Measurements from ENCODE around the gene UVSSA. TPM values are rescaled to one million over a fixed set of nuclear protein-coding genes. Genes with fewer than 3 reads are reported as not detected.

The UVSSA gene
- total RNA-seq, 1 experiment from 2014 or later = 26.3 TPM

DNA sequence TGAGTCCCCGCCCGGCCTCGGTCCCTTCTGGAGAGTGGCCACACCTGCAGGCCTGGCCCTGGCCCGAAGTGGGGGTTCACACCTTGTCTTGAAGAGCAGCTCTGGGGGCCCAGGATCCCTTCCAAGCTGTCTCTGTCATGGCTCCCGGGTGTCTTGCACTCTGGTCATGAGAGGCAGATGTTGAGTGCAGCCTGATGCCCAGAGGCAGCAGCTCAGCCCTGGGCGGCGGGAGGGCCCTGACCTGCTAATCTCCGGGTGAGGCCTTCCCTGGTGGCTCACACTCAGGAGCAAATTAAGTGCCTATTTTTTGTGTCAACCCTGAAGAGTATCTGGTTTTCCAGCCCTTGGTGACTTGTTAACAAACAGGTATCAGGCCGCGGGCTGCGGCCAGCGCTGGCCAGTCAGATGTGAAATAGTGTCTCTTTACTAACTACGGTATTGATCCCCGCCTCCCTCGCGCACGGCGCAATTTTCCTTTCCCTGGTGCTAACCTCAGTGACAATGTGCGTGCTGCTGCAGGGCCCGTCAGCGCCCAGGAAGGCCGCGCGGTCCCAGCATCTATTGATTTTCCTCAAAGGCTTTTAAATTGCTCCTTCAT lies 35.0 kb downstream of the UVSSA start:
- ChIA-PET POLR2A (no interaction called here), CTCF (interaction anchor here (0.7 kb wide), 1 partner anchor 223 kb away, joined by 13 read pairs; no protein-coding TSS in a partner anchor)
- Histone ChIP-seq H3K4me3 (ENCODE audit: low read depth, low read length) (no peak overlapping the region), H3K36me3 (ENCODE audit: control insufficient read depth, insufficient read depth, low read length) (no peaks in the 10 kb centered on the region), H3K9me3 (no peaks in the 10 kb centered on the region), H3K4me1 (no peaks in the 10 kb centered on the region), H3K27me3 (replicated peaks; ENCODE audit: control insufficient read depth, insufficient read depth, low read length) (no peaks in the 10 kb centered on the region)
- Mint-ChIP-seq H3K4me1 (ENCODE audit: low read depth, unreplicated experiment) (no peaks in the 10 kb centered on the region), H3K9me3 (ENCODE audit: unreplicated experiment) (no peaks in the 10 kb centered on the region), H3K27me3 (ENCODE audit: insufficient read depth, unreplicated experiment) (no peaks in the 10 kb centered on the region), H3K27ac (ENCODE audit: unreplicated experiment) (no peak overlapping the region), H3K36me3 (ENCODE audit: insufficient read depth, unreplicated experiment) (no peaks in the 10 kb centered on the region), H3K4me3 (ENCODE audit: unreplicated experiment) (no peak overlapping the region)
- no TSS peak for BruUV-seq (replicated peaks)
- intact Hi-C loops (cut with micrococcal nuclease; ENCODE audit: unreplicated experiment) = no loop called here
- DNase-seq = no peak
- TF ChIP-seq, protein P1, sequence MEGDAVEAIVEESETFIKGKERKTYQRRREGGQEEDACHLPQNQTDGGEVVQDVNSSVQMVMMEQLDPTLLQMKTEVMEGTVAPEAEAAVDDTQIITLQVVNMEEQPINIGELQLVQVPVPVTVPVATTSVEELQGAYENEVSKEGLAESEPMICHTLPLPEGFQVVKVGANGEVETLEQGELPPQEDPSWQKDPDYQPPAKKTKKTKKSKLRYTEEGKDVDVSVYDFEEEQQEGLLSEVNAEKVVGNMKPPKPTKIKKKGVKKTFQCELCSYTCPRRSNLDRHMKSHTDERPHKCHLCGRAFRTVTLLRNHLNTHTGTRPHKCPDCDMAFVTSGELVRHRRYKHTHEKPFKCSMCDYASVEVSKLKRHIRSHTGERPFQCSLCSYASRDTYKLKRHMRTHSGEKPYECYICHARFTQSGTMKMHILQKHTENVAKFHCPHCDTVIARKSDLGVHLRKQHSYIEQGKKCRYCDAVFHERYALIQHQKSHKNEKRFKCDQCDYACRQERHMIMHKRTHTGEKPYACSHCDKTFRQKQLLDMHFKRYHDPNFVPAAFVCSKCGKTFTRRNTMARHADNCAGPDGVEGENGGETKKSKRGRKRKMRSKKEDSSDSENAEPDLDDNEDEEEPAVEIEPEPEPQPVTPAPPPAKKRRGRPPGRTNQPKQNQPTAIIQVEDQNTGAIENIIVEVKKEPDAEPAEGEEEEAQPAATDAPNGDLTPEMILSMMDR (IDR thresholded peaks at IDR 0.05; ENCODE audit: insufficient read depth in 1 of 2, low read depth in 1 of 2, low read length in 1 of 2, severe bottlenecking in 1 of 2, unreplicated experiment in 1 of 2) = no peak

DNA sequence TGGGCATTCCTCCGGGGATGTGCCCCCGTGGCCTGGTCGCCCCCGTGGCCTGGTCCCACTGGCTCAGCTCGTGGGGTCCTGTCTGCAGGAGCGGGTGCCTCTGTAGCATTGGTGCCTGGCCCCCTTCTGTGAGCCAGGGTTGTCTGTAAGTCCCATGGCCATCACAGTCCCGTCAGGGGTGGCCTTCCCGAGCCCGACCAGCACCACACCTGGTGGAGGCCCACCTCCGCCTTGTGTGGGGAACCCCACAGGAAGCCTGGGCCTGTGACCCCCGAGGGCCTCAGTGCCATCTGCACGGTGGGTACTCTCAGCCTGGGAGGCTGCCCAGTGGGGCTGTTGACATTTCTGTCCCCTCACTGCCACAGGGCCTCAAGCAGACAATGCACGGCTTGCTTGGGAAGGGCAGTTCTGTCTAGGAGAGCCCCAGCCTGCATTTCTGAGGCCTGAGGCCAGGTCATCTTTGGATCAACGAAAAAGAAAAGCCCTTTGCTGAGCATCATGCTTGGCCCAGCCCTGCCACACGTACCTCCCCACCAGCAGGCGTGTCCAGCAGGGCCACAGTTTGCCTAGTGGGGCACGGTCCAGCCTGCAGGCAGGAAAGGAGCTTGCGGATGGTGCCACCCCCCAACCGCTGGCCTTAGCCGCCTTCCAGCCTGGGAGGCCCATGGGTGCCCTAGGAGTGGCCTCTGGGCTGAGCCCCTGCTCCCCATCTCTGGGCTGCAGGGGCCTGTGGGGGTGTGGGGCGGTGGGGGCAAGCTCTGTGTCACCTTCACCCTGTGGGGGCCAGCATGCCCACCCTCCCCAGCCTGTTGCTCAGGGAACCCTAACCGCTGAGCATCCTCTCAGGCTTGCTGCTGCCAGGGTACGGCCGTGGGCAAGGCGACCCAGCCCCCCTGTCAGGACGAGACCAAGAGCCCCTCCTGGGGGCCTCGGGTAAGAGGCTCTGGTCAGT lies 36.0 kb downstream of the UVSSA start:
- no TSS peak for BruUV-seq (replicated peaks)
- no peak overlapping the region for H3K4me3 Mint-ChIP-seq (ENCODE audit: unreplicated experiment)
- no peaks in the 10 kb centered on the region for H3K27me3 ChIP-seq (replicated peaks; ENCODE audit: control insufficient read depth, insufficient read depth, low read length)
- H3K36me3 Mint-ChIP-seq (ENCODE audit: insufficient read depth, unreplicated experiment) = no peaks in the 10 kb centered on the region
- H3K9me3 Mint-ChIP-seq (ENCODE audit: unreplicated experiment) = peaks cover under 1% of the 10 kb centered on the region
- intact Hi-C loops (cut with micrococcal nuclease; ENCODE audit: unreplicated experiment) = no loop called here
- no peak overlapping the region for H3K4me3 ChIP-seq (ENCODE audit: low read depth, low read length)
- H3K4me1 Mint-ChIP-seq (ENCODE audit: low read depth, unreplicated experiment) = no peaks in the 10 kb centered on the region
- TF ChIP-seq, protein P1 (IDR thresholded peaks at IDR 0.05; ENCODE audit: insufficient read depth in 1 of 2, low read depth in 1 of 2, low read length in 1 of 2, severe bottlenecking in 1 of 2, unreplicated experiment in 1 of 2) = no peak
- no peak overlapping the region for H3K27ac Mint-ChIP-seq (ENCODE audit: unreplicated experiment)
- ChIA-PET POLR2A (no interaction called here), CTCF (no interaction called here)
- no peak for DNase-seq
- H3K27me3 Mint-ChIP-seq (ENCODE audit: insufficient read depth, unreplicated experiment) = no peaks in the 10 kb centered on the region
- no peaks in the 10 kb centered on the region for H3K4me1 ChIP-seq
- H3K9me3 ChIP-seq = no peaks in the 10 kb centered on the region
- no peaks in the 10 kb centered on the region for H3K36me3 ChIP-seq (ENCODE audit: control insufficient read depth, insufficient read depth, low read length)

DNA sequence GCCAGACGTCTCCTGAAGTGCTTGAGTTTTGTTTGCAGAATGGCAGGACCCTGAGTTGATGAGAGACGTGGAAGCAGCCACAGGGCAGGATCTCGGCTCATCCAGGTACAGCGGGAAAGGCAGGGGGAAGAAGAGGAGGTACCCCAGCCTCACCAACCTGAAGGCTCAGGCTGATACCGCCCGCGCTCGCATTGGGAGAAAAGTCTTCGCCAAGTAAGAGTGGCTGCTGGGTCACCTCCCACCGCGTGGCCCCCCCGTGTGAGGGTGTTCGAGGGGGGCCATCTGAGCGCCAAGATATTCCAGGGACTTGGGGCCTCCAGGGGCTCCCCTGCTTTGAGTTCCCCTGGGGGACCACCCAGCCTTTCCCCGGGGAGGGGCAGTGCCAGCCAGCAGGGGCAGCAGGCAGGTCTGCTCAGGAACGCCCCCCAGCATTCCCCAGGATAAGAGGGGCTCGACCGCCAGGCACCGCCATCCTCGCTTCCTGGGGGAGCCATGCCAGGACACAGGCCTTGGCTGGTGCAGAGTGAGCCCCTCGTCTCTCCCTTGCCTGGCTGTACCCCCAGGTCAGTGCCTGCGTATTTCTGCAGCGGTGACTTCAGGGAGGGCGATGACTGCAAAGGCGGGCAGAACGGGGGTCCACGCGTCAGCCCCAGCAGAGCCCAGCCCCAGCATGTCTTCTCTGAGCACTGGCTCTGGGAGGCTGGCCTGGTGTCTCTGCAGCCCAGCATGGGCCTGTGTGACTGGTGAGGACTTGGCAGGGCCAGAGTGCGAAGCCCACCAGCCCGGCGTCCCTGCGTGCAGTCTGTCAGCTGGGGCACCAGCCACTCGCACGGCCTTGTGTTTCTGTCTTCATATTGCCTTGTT lies 37.0 kb downstream of the UVSSA start:
- Histone ChIP-seq H3K9me3 (no peaks in the 10 kb centered on the region), H3K4me1 (no peaks in the 10 kb centered on the region), H3K4me3 (ENCODE audit: low read depth, low read length) (no peak overlapping the region), H3K36me3 (ENCODE audit: control insufficient read depth, insufficient read depth, low read length) (no peaks in the 10 kb centered on the region), H3K27me3 (replicated peaks; ENCODE audit: control insufficient read depth, insufficient read depth, low read length) (no peaks in the 10 kb centered on the region)
- BruUV-seq (replicated peaks) = no TSS peak
- peaks cover 10% of the 10 kb centered on the region for H3K9me3 Mint-ChIP-seq (ENCODE audit: unreplicated experiment)
- ChIA-PET CTCF (no interaction called here), POLR2A (no interaction called here)
- intact Hi-C loops (cut with micrococcal nuclease; ENCODE audit: unreplicated experiment) = no loop called here
- TF ChIP-seq, protein P1 (IDR thresholded peaks at IDR 0.05; ENCODE audit: insufficient read depth in 1 of 2, low read depth in 1 of 2, low read length in 1 of 2, severe bottlenecking in 1 of 2, unreplicated experiment in 1 of 2) = no peak
- no peak overlapping the region for H3K27ac Mint-ChIP-seq (ENCODE audit: unreplicated experiment)
- H3K27me3 Mint-ChIP-seq (ENCODE audit: insufficient read depth, unreplicated experiment) = no peaks in the 10 kb centered on the region
- no peak for DNase-seq
- H3K4me3 Mint-ChIP-seq (ENCODE audit: unreplicated experiment) = no peak overlapping the region
- no peaks in the 10 kb centered on the region for H3K36me3 Mint-ChIP-seq (ENCODE audit: insufficient read depth, unreplicated experiment)
- H3K4me1 Mint-ChIP-seq (ENCODE audit: low read depth, unreplicated experiment) = no peaks in the 10 kb centered on the region
